Mesenchymal stem cell (in vitro differentiated cells and primary cell): ENCODE measurements around the gene HTT.

Source experiments
- DNase-seq: peaks from one replicate; pipeline ENCODE4 v3.0.0-alpha.2; 2013
- H2AFZ ChIP-seq: one replicate; pipeline ENCODE4 v1.6.1; 2013; ENCODE audit warnings: low read depth, mild to moderate bottlenecking, control low read depth, inconsistent platforms, low read length, moderate library complexity
- H2AK5ac ChIP-seq: 2 replicates; pipeline ENCODE4 v1.6.1; 2013; ENCODE audit warnings: low read length, moderate library complexity, mild to moderate bottlenecking, inconsistent platforms; ENCODE audit not compliant: severe bottlenecking
- H2BK120ac ChIP-seq: one replicate; pipeline ENCODE4 v1.6.1; 2013; ENCODE audit warnings: low read depth, mild to moderate bottlenecking, inconsistent platforms, low read length, moderate library complexity
- H2BK12ac ChIP-seq, 2 experiments: one replicate each; pipeline ENCODE4 v1.6.1; 2013; ENCODE audit warnings: inconsistent platforms in 2 of 2, low read length in 2 of 2, mild to moderate bottlenecking in 2 of 2, moderate library complexity in 2 of 2, control low read depth in 1 of 2
- H2BK15ac ChIP-seq: one replicate; pipeline ENCODE4 v1.6.1; 2013; ENCODE audit warnings: mild to moderate bottlenecking, low read depth, inconsistent platforms; ENCODE audit not compliant: poor library complexity, severe bottlenecking
- H2BK5ac ChIP-seq: 2 replicates; pipeline ENCODE4 v1.6.1; 2013; ENCODE audit warnings: low read depth, mild to moderate bottlenecking, low read length, control low read depth, inconsistent platforms; ENCODE audit not compliant: poor library complexity, severe bottlenecking
- H3K14ac ChIP-seq, 2 experiments: one replicate each; pipeline ENCODE4 v1.6.1; 2013; ENCODE audit warnings: inconsistent platforms in 2 of 2, low read length in 2 of 2, control low read depth in 1 of 2, mild to moderate bottlenecking in 1 of 2, moderate library complexity in 1 of 2
- H3K18ac ChIP-seq, 2 experiments: one replicate each; pipeline ENCODE4 v1.6.1; 2013; ENCODE audit warnings: inconsistent platforms in 2 of 2, low read length in 2 of 2, control low read depth in 1 of 2, low read depth in 1 of 2, mild to moderate bottlenecking in 1 of 2
- H3K23ac ChIP-seq, 2 experiments: one replicate each; pipeline ENCODE4 v1.6.1; 2013; ENCODE audit warnings: inconsistent platforms in 2 of 2, low read length in 2 of 2, mild to moderate bottlenecking in 2 of 2, moderate library complexity in 2 of 2, control low read depth in 1 of 2
- H3K27ac ChIP-seq: 2 replicates; pipeline ENCODE4 v1.5.1; 2013; ENCODE audit warnings: mild to moderate bottlenecking, moderate library complexity, low read length, control low read depth, inconsistent platforms; ENCODE audit not compliant: poor library complexity, severe bottlenecking
- H3K27me3 ChIP-seq, 2 experiments: 2 replicates each; pipeline versions ENCODE4 v1.6.1 to v1.7.0; 2013; ENCODE audit warnings: low read length in 2 of 2, mild to moderate bottlenecking in 2 of 2, moderate library complexity in 2 of 2, control low read depth in 1 of 2, inconsistent platforms in 1 of 2; ENCODE audit not compliant: control insufficient read depth in 1 of 2, insufficient read depth in 1 of 2
- H3K36me3 ChIP-seq, 2 experiments: 2 replicates each; pipeline versions ENCODE4 v1.6.1 to v1.7.0; 2013; ENCODE audit warnings: low read length in 2 of 2, control low read depth in 1 of 2, inconsistent platforms in 1 of 2, low read depth in 1 of 2, mild to moderate bottlenecking in 1 of 2; ENCODE audit not compliant: insufficient read depth in 2 of 2, control insufficient read depth in 1 of 2
- H3K4ac ChIP-seq, 2 experiments: one replicate each; pipeline ENCODE4 v1.6.1; 2013; ENCODE audit warnings: inconsistent platforms in 2 of 2, low read length in 2 of 2, mild to moderate bottlenecking in 2 of 2, moderate library complexity in 2 of 2, control low read depth in 1 of 2, low read depth in 1 of 2
- H3K4me1 ChIP-seq: 2 replicates; pipeline ENCODE4 v1.6.1; 2013; ENCODE audit warnings: low read depth, low read length, control low read depth; ENCODE audit not compliant: control insufficient read depth, insufficient read depth
- H3K4me2 ChIP-seq: 2 replicates; pipeline ENCODE4 v1.6.1; 2013; ENCODE audit warnings: low read length, mild to moderate bottlenecking, inconsistent platforms; ENCODE audit not compliant: poor library complexity, severe bottlenecking
- H3K4me3 ChIP-seq, 2 experiments: 2 replicates each; pipeline versions ENCODE4 v1.5.1 to v1.7.0; 2013; ENCODE audit warnings: low read length in 2 of 2, mild to moderate bottlenecking in 2 of 2, control low read depth in 1 of 2, low read depth in 1 of 2; ENCODE audit not compliant: insufficient read depth in 1 of 2
- H3K79me1 ChIP-seq: replicated peaks from 2 replicates; pipeline ENCODE4 v1.6.1; 2013; ENCODE audit warnings: mild to moderate bottlenecking, control low read depth, low read length, inconsistent platforms; ENCODE audit not compliant: poor library complexity, severe bottlenecking
- H3K9ac ChIP-seq: 2 replicates; pipeline ENCODE4 v1.7.0; 2013; ENCODE audit warnings: mild to moderate bottlenecking, low read length, moderate library complexity
- H3K9me3 ChIP-seq: 2 replicates; pipeline ENCODE4 v1.7.0; 2013; ENCODE audit warnings: mild to moderate bottlenecking, low read length; ENCODE audit not compliant: control insufficient read depth
- H4K8ac ChIP-seq: one replicate; pipeline ENCODE4 v1.6.1; 2013; ENCODE audit warnings: inconsistent platforms, mild to moderate bottlenecking, low read length, moderate library complexity
- H4K91ac ChIP-seq: one replicate; pipeline ENCODE4 v1.6.1; 2013; ENCODE audit warnings: mild to moderate bottlenecking, low read length, inconsistent platforms
- WGBS: methylation state at CpG from one replicate; pipeline ENCODE4 v1.1.7; 2013; ENCODE audit warnings: mixed read lengths; 5-methylcytosine and 5-hydroxymethylcytosine counted together

HTT gene

DNA sequence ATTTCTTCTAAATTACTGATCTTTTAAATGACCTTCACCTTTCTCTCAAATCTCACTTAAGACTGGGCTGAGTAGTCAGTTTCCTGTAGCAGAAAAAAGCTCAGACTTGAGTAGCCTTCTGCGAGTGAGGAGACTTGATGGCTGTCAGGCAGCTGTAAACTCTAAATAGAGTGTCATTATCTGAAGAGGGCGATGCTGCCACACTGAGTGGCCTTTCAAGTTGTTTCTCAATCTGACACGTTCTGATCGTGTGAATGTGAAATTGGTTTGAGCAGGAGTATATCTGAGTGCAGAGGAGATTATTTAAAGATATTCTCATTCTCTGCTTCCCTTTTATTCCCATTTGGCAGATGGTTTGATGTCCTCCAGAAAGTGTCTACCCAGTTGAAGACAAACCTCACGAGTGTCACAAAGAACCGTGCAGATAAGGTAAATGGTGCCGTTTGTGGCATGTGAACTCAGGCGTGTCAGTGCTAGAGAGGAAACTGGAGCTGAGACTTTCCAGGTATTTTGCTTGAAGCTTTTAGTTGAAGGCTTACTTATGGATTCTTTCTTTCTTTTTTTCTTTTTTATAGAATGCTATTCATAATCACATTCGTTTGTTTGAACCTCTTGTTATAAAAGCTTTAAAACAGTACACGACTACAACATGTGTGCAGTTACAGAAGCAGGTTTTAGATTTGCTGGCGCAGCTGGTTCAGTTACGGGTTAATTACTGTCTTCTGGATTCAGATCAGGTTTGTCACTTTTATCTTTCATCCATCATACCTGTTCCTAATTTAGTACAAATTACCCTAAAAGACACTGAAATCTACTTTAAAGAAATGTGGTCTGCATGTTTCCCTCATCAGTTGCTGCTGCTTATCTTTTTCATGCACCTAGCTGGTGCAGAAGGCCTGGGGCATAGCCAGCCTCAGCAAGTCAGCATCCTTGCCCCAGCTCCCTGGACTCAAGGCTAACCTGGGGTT, 100.2 kb downstream of the HTT start:
- H3K27me3 ChIP-seq, result no peaks in the 10 kb centered on the region
- H4K91ac ChIP-seq, result no peak overlapping the region
- H3K14ac ChIP-seq, result no peak overlapping the region
- H3K9me3 ChIP-seq, result no peaks in the 10 kb centered on the region
- no peak for DNase-seq
- H3K23ac ChIP-seq, result no peak overlapping the region
- peaks cover 4% of the 10 kb centered on the region for H3K4me1 ChIP-seq
- H2AK5ac ChIP-seq, result no peak overlapping the region
- no peak overlapping the region for H2BK12ac ChIP-seq
- H2BK5ac ChIP-seq, result no peak overlapping the region
- H2BK15ac ChIP-seq, result no peak overlapping the region
- no peak overlapping the region for H2AFZ ChIP-seq
- no peak overlapping the region for H3K18ac ChIP-seq
- peaks cover 35 to 79% of the 10 kb centered on the region in 2 experiments for H3K36me3 ChIP-seq
- no peak overlapping the region for H3K4me3 ChIP-seq
- H3K9ac ChIP-seq, result no peak overlapping the region
- no peak overlapping the region for H3K4ac ChIP-seq
- H3K4me2 ChIP-seq, result no peak overlapping the region
- H3K79me1 ChIP-seq, result peaks cover 24% of the 10 kb centered on the region
- no peak overlapping the region for H4K8ac ChIP-seq
- WGBS, result 61% methylated on average over 11 of the region's 12 CpGs
- no peak overlapping the region for H3K27ac ChIP-seq
- no peak overlapping the region for H2BK120ac ChIP-seq

DNA sequence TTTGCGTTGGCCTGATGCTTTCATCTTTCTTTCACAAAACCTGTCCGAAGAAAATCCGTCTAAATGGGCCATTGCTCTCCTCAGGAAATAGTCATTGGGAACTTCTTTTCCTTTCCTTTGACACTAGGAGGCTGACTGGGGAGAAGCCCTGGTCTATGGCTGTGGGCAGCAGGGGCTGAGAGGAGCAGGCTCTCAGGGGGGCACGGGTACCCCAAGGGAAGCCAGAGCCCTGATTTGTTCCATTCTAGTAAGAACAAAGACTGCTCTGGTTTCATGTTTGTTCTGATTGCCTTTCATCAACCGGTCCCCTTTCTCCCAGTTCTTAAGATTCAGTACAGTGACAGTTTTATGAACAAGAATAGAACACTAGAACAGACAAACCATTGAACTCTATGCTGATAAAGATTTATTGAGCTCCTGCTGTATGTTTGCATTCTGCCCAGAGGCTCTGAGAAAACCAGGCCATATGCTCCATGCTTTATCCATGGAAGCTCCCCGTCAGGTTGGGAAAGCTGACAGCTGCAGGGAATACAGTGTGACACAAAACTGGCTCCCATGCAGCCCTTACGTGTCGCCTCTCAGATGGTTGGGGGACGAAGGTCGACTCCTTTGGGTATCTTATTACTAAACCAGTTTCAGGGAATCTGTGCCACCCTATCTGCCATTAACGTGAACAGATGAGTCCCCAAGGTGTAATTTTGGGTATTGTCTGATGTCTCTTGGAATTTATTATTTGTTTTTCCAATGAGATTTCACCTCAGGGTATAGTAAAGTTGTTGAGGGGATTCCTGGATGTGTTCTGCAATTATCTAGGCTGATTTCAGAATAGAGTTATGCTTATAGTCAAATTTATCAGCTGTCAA, 102.1 kb downstream of the HTT start:
- WGBS, result 85% methylated on average over 10 of the region's 11 CpGs
- Histone ChIP-seq H3K4me2 (no peak overlapping the region), H3K4me1 (peaks cover 4% of the 10 kb centered on the region), H2AK5ac (no peak overlapping the region), H2AFZ (no peak overlapping the region), H3K4ac (no peak overlapping the region), H3K4me3 (no peak overlapping the region), H3K79me1 (peaks cover 16% of the 10 kb centered on the region), H3K14ac (no peak overlapping the region), H3K9ac (no peak overlapping the region), H2BK12ac (no peak overlapping the region), H3K18ac (no peak overlapping the region), H3K9me3 (no peaks in the 10 kb centered on the region), H2BK15ac (no peak overlapping the region), H4K91ac (no peak overlapping the region), H2BK120ac (no peak overlapping the region), H3K23ac (no peak overlapping the region), H3K27ac (no peak overlapping the region), H2BK5ac (no peak overlapping the region), H3K27me3 (no peaks in the 10 kb centered on the region), H3K36me3 (peaks cover 35 to 92% of the 10 kb centered on the region in 2 experiments), H4K8ac (no peak overlapping the region)
- DNase-seq, result no peak

GRCh38 chr4:3177426-3177825, 102.9 kb downstream of the HTT start:
- Histone ChIP-seq H2AFZ (no peak overlapping the region), H3K14ac (no peak overlapping the region), H3K4me1 (peaks cover 4% of the 10 kb centered on the region), H4K8ac (no peak overlapping the region), H4K91ac (no peak overlapping the region), H2BK5ac (no peak overlapping the region), H3K23ac (no peak overlapping the region), H3K4ac (no peak overlapping the region), H2BK120ac (no peak overlapping the region), H3K9ac (no peak overlapping the region), H2AK5ac (no peak overlapping the region), H3K36me3 (peaks cover 37 to 93% of the 10 kb centered on the region in 2 experiments), H3K79me1 (peaks cover 16% of the 10 kb centered on the region), H3K4me3 (no peak overlapping the region), H2BK12ac (no peak overlapping the region), H3K9me3 (no peaks in the 10 kb centered on the region), H2BK15ac (no peak overlapping the region), H3K4me2 (no peak overlapping the region), H3K18ac (no peak overlapping the region), H3K27me3 (no peaks in the 10 kb centered on the region), H3K27ac (no peak overlapping the region)
- DNase-seq, result no peak

DNA sequence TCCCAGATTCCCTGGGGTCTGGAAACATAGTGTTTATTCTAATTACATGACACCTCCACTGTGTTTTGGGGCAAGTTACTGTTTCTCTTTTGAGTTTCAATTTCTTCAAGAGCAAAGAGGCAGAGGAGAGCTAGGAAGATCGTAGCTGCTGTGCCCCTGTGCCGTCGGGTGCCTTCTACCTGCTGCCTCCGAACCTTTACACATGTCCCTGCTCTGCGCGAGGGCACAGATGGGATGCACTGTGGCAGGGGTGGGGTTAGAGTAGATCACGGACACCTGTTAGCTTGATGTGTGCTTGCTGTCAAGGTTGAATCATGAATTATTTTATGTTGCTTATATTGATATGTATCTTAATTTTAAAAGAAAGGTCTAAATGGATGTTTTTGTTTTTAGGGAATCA, 103.4 kb downstream of the HTT start:
- Histone ChIP-seq H3K4me1 (peaks cover 4% of the 10 kb centered on the region), H3K79me1 (peaks cover 16% of the 10 kb centered on the region), H3K14ac (no peak overlapping the region), H3K4ac (no peak overlapping the region), H2BK15ac (no peak overlapping the region), H2BK120ac (no peak overlapping the region), H2BK5ac (no peak overlapping the region), H3K27me3 (no peaks in the 10 kb centered on the region), H3K23ac (no peak overlapping the region), H3K4me3 (no peak overlapping the region), H3K36me3 (peaks cover 39 to 93% of the 10 kb centered on the region in 2 experiments), H4K8ac (no peak overlapping the region), H2AK5ac (no peak overlapping the region), H4K91ac (no peak overlapping the region), H3K27ac (no peak overlapping the region), H3K9ac (no peak overlapping the region), H3K4me2 (no peak overlapping the region), H3K9me3 (no peaks in the 10 kb centered on the region), H2BK12ac (no peak overlapping the region), H3K18ac (no peak overlapping the region), H2AFZ (no peak overlapping the region)
- DNase-seq, result no peak
- over 99% methylated on average over 6 of the region's 7 CpGs for WGBS
